ENCODE results near the gene SUMF1. TPM values are rescaled to one million over a fixed set of nuclear protein-coding genes. Genes with fewer than 3 reads are reported as not detected.

SUMF1 gene
- 21.5 TPM for polyA plus RNA-seq (2013, experiment 1 of 2; ENCODE audit: insufficient read length)
- polyA plus RNA-seq (2013, experiment 2 of 2; ENCODE audit: insufficient read length): 25.2 TPM

DNA sequence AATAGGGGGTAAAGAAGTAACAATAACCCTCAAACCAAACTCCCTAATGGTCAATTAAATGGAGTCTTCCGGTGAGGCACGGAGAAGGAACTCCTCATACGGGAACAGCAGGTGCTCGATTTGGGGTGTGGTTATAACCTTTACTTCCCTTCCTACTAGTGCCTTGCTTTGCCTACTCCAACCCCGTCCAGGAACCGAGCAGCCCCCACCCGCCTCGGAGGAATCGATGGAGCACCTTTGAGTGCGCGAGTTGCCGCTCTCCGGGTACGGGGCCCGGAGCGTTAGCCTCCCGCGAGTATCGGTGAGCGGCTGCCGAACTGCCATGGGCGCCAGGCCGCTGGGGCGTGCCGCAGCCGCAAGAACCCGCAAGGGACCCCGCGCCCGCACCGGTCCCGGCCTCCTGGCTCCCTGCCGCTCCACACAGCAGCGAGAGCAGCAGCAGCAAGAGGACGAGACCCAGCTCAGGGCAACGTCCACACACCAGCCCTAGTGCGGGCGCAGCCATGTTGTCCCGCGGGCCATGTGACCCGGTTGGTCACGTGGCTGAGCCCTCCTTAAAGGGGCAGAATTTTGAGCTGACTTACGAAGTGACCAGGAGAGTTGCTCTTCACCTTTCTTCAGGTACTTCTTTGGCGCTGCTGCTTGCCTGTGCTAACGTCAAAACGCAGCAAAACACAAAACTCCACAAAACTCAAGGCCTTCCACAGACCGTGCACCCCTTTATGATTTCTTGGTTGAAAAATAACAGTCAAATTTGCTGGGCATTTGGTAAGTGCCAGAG, at the start of gene SUMF1:
Gene SUMF1 (minus strand): TSS at position 529 of the 781 bp plus-strand sequence. CDS start 24 bp downstream, at position 505.
- peak; percentile 79 for DNase-seq

DNA sequence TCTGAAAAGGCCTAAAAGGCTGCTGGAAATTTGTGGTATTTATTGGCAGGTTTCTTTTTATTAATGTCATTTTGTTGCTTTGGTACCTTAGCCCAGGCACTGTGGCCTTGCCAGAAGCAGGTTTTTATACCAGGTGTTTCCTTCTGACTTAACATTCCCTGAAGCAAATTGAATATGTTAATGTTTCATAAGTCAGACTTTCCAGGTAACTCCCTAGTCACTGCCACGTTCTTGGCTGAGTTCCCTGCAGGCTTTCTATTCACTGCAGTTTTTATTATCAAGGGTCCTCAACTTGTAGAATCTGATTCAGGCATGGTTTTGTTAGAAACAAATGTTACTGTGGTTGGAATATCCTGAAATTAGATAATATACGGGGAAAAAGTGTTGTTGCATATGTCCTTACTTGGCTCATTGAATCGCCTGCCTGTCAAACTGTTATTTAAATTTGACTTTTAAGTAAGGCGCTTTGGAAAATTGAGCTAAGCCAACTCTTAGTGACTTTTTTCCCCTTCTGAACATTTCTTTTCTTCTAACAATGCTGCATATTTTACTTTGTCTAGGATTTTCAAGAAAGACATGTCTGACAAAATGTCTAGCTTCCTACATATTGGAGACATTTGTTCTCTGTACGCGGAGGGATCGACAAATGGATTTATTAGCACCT, 49.0 kb upstream of the SUMF1 start:
- DNase-seq: no peak

- DNase-seq: no peak
Measured at GRCh38 chr3:4514916-4515315, 47.8 kb upstream of the SUMF1 start.

GRCh38 chr3:4514321-4514720, 47.3 kb upstream of the SUMF1 start:
- no peak for DNase-seq

- DNase-seq: no peak
Measured at GRCh38 chr3:4512895-4513616, 46.0 kb upstream of the SUMF1 start.

- no peak for DNase-seq
Measured at GRCh38 chr3:4511491-4512262, 44.6 kb upstream of the SUMF1 start.

GRCh38 chr3:4509983-4510755, 43.1 kb upstream of the SUMF1 start:
- no peak for DNase-seq

DNA sequence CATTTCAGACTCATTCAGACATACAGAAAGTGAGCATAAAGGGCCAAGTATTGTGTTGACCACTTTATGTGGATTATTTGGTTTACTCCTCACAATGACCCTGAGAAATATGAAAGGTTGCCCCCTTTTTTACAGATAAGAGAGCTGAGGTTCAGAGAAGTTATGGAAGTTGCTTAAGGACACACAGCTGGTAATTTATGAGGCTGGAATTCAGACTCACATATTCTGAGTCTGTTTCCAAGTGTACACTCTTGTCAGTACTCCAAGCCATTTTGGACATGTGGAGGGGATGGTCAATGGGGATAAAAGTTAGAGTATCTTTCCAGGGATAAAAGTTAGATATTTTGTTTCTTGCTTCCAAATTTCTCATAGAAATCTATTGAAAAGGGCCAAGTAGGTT, 42.0 kb upstream of the SUMF1 start:
- DNase-seq: no peak

GRCh38 chr3:4508048-4508981, 41.2 kb upstream of the SUMF1 start:
- no peak for DNase-seq

DNA sequence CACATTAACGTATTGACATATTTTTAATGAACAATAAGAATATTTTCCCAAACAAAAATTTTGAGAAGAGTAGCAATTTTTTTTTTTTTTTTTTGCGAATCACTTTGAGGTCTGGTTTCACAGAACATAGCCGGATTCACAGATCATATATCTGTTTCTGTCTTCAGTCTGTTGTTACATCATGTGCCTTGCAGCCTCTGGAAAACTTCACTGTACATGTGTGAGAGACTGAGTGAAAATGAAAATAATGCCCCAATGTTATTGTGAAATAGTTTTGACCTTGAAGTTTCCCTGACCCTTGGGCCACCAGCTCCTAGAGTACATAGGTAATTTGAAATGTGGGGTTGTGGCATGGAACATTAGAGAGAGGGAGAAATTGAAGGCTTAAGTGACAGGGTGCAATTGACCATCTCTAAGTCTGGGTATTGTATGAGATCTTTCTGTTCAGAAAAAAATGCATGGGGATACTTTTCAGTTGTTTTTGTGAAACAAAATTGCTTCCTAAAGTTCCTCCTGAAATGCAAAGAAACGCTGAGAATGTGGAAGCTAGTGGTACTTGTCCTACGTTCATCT, 40.0 kb upstream of the SUMF1 start:
- no peak for DNase-seq

- no peak for DNase-seq
Measured at GRCh38 chr3:4506559-4507023, 39.5 kb upstream of the SUMF1 start.

- no peak for DNase-seq
Measured at GRCh38 chr3:4505688-4506558, 38.9 kb upstream of the SUMF1 start.

DNA sequence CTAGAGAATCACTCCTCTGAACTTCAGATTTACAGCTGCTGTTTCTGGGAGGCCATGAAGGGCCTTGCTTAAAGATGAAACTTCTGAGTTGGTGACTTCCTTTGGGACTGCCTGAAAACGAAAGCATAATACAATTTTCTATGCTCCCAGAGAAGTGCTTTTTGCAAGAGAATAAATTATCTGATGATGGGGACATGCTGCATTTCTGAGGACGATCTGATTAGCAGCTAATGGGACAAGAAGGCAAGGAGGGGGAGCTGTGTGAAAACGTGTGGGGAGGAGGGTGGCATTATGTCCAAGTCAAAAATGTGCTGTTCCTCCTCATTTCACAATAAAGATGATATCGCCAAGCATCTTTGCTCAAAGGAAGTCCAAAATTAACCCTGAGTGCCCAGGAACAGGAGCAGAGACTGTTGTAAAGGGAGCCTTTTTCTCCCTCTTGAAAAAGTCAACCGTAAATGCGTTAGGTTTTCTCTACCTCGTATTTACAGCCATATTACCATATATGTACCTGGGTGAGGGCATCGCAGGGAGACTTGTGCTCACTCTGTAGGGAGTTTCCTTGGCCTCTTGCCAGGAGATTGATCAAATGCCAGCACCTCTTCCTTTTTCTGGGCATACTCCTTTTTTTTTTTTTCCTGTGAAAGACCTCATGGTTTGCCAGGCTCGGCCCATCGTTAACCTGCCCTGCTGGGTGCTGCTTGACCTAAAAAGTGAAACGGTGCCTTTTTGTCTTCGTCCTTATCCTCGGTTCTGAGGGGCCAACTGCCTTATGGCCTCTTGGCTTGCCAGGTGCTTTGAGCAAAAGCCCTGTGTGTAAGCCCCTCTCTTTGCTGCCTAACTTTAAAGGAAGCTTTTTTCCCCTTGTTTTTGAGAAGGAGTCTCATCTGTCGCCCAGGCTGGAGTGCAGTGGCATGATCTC, 37.5 kb upstream of the SUMF1 start:
- no peak for DNase-seq

GRCh38 chr3:4503050-4503449, 36.0 kb upstream of the SUMF1 start:
- no peak for DNase-seq

GRCh38 chr3:4501927-4502326, 34.9 kb upstream of the SUMF1 start:
- DNase-seq: no peak

GRCh38 chr3:4501437-4501836, 34.4 kb upstream of the SUMF1 start:
- no peak for DNase-seq

- no peak for DNase-seq
Measured at GRCh38 chr3:4498446-4498845, 31.4 kb upstream of the SUMF1 start.

GRCh38 chr3:4497843-4498324, 30.8 kb upstream of the SUMF1 start:
- DNase-seq: no peak

Data from fibroblast of skin of back (primary cell).